Colonic mucosa (tissue), 4 donors: Measurements from ENCODE around the gene SRSF6. TPM values are rescaled to one million over a fixed set of nuclear protein-coding genes. Genes with fewer than 3 reads are reported as not detected.

ENCODE experiments used
- DNase-seq: peaks from one replicate; pipeline ENCODE4 v3.0.0-alpha.2; 2020
- H3K27ac ChIP-seq: fragments of 200-600 bp; one replicate; pipeline ENCODE4 v1.8.0; 2021
- H3K27me3 ChIP-seq: fragments of 200-600 bp; one replicate; pipeline ENCODE4 v1.8.0; 2021
- H3K36me3 ChIP-seq: fragments of 200-600 bp; one replicate; pipeline ENCODE4 v1.8.0; 2021
- H3K4me1 ChIP-seq: fragments of 200-600 bp; one replicate; pipeline ENCODE4 v1.8.0; 2021; ENCODE audit warnings: mild to moderate bottlenecking
- H3K4me3 ChIP-seq: fragments of 200-600 bp; one replicate; pipeline ENCODE4 v1.8.0; 2021
- H3K9ac ChIP-seq, 2 donors: one replicate each; pipeline ENCODE4 v1.7.0; 2013; ENCODE audit warnings: control low read depth in 2 of 2, low read depth in 2 of 2, low read length in 2 of 2
- H3K9me3 ChIP-seq: fragments of 200-600 bp; one replicate; pipeline ENCODE4 v1.8.0; 2021
- intact Hi-C: fragments of 100-400 bp; cut with DNase I; formaldehyde crosslinking; loops from one replicate; pipeline ENCODE4 v1.14.1; 2022
- total RNA-seq, 2 donors: library from RNA; stranded (reverse); fragmentation: NEBNext Ultra II Directional in 1 of 2; extraction: Animal tissue kit (Norgen Biotek cat#: 25700) in 1 of 2; gene quantifications; one replicate each; pipeline ENCODE4 v1.2.1, GENCODE V29; 2021
- TF ChIP-seq, protein P1 (sequence below): fragments of 200-600 bp; IDR thresholded peaks from one replicate; pipeline ENCODE4 v1.8.0; 2022; ENCODE audit warnings: antibody characterized with exemption, mild to moderate bottlenecking
- donor health status: healthy.
- donor health status: DM: no; HTN: no; CAD: no.
- donor health status: DM: no; HTN: no; CAD: no.

The SRSF6 gene
- total RNA-seq, 2 donors from 2014 or later, result 101 to 147 TPM

- Histone ChIP-seq H3K36me3 (peaks cover 17% of the 10 kb centered on the region), H3K4me3 (no peak overlapping the region), H3K27me3 (no peaks in the 10 kb centered on the region), H3K27ac (no peak overlapping the region), H3K4me1 (peaks cover 8% of the 10 kb centered on the region), H3K9ac (no peak overlapping the region), H3K9me3 (no peaks in the 10 kb centered on the region)
- intact Hi-C loops, result no loop called here
- TF ChIP-seq, protein P1, sequence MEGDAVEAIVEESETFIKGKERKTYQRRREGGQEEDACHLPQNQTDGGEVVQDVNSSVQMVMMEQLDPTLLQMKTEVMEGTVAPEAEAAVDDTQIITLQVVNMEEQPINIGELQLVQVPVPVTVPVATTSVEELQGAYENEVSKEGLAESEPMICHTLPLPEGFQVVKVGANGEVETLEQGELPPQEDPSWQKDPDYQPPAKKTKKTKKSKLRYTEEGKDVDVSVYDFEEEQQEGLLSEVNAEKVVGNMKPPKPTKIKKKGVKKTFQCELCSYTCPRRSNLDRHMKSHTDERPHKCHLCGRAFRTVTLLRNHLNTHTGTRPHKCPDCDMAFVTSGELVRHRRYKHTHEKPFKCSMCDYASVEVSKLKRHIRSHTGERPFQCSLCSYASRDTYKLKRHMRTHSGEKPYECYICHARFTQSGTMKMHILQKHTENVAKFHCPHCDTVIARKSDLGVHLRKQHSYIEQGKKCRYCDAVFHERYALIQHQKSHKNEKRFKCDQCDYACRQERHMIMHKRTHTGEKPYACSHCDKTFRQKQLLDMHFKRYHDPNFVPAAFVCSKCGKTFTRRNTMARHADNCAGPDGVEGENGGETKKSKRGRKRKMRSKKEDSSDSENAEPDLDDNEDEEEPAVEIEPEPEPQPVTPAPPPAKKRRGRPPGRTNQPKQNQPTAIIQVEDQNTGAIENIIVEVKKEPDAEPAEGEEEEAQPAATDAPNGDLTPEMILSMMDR, result no peak
- DNase-seq, result no peak
These were observed 2.6 kb downstream of the SRSF6 start for GRCh38 chr20:43460172-43460829.

GRCh38 chr20:43460830-43461200 lies 3.1 kb downstream of the SRSF6 start:
- no peak overlapping the region for H3K9ac ChIP-seq
- H3K27ac ChIP-seq, result no peak overlapping the region
- H3K27me3 ChIP-seq, result no peaks in the 10 kb centered on the region
- TF ChIP-seq, protein P1, result no peak
- DNase-seq, result no peak
- no peaks in the 10 kb centered on the region for H3K9me3 ChIP-seq
- H3K4me1 ChIP-seq, result peaks cover 8% of the 10 kb centered on the region
- intact Hi-C loops, result no loop called here
- H3K4me3 ChIP-seq, result no peak overlapping the region
- H3K36me3 ChIP-seq, result peaks cover 17% of the 10 kb centered on the region

DNA sequence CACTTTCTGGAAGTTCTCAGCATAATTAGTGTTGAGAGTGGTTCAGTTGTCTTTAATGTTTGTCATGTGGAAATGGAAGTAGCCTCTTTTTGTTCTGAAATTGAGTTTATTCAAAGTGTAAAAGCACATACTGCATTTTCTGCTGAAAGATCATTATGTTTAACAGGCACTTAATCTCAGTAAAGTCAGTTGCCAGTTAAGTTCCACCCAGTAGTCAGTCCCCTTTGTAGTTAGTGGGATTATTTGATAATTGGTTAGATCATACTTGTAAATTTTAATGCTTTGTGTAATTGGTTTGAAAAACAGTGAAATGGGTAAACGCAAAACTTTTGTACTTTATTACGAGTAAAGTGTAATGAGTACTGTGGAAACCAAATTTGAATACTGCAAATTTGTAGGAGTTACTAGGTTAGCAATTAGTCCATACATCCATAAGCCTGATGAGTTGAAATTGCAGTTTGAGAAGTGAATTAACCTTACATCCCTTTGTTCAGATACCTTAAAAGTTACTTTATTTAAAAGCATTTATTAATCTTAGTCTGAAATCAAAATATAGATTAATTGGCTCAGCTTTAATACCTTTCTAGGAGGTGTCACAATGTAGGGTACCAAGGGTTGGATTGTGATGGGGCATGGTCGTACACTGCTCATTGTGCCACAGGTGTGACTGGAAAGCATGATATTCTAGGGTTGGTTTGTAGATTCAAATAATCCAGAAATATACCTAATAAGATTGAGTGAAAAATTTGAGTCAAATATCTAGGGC lies 4.4 kb downstream of the SRSF6 start:
- H3K4me3 ChIP-seq, result no peak overlapping the region
- DNase-seq, result no peak
- H3K9me3 ChIP-seq, result no peaks in the 10 kb centered on the region
- H3K36me3 ChIP-seq, result peaks cover 17% of the 10 kb centered on the region
- TF ChIP-seq, protein P1, result no peak
- intact Hi-C loops, result no loop called here
- H3K27me3 ChIP-seq, result no peaks in the 10 kb centered on the region
- H3K27ac ChIP-seq, result no peak overlapping the region
- H3K9ac ChIP-seq, result no peak overlapping the region
- H3K4me1 ChIP-seq, result peaks cover 8% of the 10 kb centered on the region

GRCh38 chr20:43462660-43463526 lies 5.2 kb downstream of the SRSF6 start:
- TF ChIP-seq, protein P1, result no peak
- peaks cover 8% of the 10 kb centered on the region for H3K4me1 ChIP-seq
- H3K27me3 ChIP-seq, result no peaks in the 10 kb centered on the region
- H3K36me3 ChIP-seq, result peaks cover 17% of the 10 kb centered on the region
- H3K9me3 ChIP-seq, result no peaks in the 10 kb centered on the region
- DNase-seq, result no peak
- no peak overlapping the region for H3K27ac ChIP-seq
- no peak overlapping the region for H3K4me3 ChIP-seq
- no peak overlapping the region for H3K9ac ChIP-seq
- intact Hi-C loops, result no loop called here

GRCh38 chr20:43463527-43464218 lies 6.0 kb downstream of the SRSF6 start:
- Histone ChIP-seq H3K9me3 (no peaks in the 10 kb centered on the region), H3K9ac (no peak overlapping the region), H3K27me3 (no peaks in the 10 kb centered on the region), H3K4me3 (no peak overlapping the region), H3K4me1 (peaks cover 8% of the 10 kb centered on the region), H3K27ac (no peak overlapping the region), H3K36me3 (peaks cover 17% of the 10 kb centered on the region)
- TF ChIP-seq, protein P1, result no peak
- intact Hi-C loops, result no loop called here
- DNase-seq, result no peak
